Epithelial cell of proximal tubule (primary cell): Measurements from ENCODE around the gene PDE2A. TPM values are rescaled to one million over a fixed set of nuclear protein-coding genes. Genes with fewer than 3 reads are reported as not detected.

Experiments used
- DNase-seq: peaks from one replicate; pipeline ENCODE4 v3.0.0-alpha.2; 2011; ENCODE audit warnings: low read depth
- H3K4me3 ChIP-seq: 2 replicates; pipeline ENCODE4 v1.5.1; 2011; ENCODE audit warnings: low read depth, mild to moderate bottlenecking, low read length
- CTCF ChIP-seq: conservative IDR thresholded peaks from 2 replicates; pipeline ENCODE4 v1.5.1; 2012; ENCODE audit warnings: low read depth, mild to moderate bottlenecking, low read length
- total RNA-seq: library from RNA; depleted of rRNA; stranded (reverse); fragments of >200 nt; gene quantifications from 2 replicates; pipeline ENCODE4 v1.2.3, GENCODE V29; 2015

PDE2A gene
- total RNA-seq, 1 donor from 2014 or later: 0.69 TPM

- DNase-seq: no peak
- TF ChIP-seq CTCF: no peak
These were observed 1.5 kb downstream of the PDE2A start for GRCh38 chr11:72672597-72673238.

GRCh38 chr11:72671152-72672099 lies 2.8 kb downstream of the PDE2A start:
- no peak for DNase-seq
- no peak overlapping the region for H3K4me3 ChIP-seq
- no peak for TF ChIP-seq CTCF

More at GRCh38 chr11:72672597-72673238, 1.5 kb downstream of the PDE2A start:
- H3K4me3 ChIP-seq: no peak overlapping the region

GRCh38 chr11:72670041-72670440 lies 4.2 kb downstream of the PDE2A start:
- no peak for TF ChIP-seq CTCF
- no peak overlapping the region for H3K4me3 ChIP-seq
- DNase-seq: no peak

GRCh38 chr11:72669527-72669926 lies 4.7 kb downstream of the PDE2A start:
- H3K4me3 ChIP-seq: no peak overlapping the region
- TF ChIP-seq CTCF: no peak
- DNase-seq: no peak

DNA sequence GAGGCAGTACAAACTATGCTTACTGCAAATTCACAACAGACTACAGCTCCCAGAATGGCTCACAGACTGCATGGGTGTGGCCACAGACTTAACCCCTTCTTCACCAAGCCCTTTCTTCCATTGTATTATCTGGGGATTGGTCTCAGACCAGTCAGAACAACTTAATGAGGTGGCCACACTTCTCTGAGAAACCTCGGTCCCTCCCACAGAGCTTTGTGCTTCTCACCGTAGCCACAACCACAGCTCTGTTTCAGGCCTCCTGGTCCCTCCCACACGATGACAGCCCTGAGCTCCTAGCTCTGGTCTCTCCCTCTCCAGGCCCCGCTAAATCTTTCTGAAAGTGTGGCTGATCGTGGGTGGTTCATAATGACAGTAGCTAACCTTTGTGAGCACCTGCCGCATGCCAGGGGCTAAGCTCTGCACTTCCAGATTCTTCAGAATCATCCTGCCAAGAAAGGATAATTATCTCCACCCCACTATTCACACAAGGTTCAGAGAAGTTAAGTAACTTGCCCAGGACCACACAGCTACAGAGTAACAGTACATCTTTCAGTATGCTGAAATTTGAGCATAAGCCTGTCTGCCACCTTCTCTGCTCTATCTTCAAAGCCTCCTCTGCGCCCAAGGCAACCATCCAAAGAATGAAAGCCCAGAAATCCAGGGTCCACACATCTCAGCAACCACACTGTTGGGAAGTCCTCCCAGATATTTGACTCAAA lies 5.4 kb downstream of the PDE2A start:
- no peak for TF ChIP-seq CTCF
- DNase-seq: no peak
- H3K4me3 ChIP-seq: no peak overlapping the region

DNA sequence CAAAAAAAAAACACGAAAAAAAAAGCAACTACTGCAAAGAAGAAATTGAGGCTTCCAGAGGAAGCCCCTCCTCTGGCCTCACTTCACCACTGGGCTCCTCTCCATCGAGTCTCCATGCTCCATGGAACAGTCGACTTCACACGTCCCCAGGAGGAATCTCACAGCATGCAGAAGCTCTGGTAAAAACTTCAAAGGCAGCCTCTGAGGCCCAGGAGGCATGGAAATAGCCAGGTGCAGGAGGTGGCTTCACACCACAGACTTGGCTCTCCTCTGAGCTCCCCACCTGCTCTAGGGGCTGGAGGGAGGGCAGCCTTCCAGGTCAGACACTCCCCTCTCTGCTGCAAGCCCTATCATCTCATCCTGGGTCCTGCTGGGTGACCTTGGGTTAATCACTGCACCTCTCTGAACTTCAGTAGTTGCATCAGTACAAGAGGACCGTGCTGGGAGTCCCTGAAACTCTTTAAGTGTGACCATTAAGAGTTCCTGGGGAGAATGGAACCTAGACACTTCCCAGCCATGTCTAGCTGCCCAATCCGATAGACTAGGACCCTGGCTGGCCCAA lies 8.2 kb downstream of the PDE2A start:
- no peak for DNase-seq
- H3K4me3 ChIP-seq: no peak overlapping the region
- TF ChIP-seq CTCF: no peak
